Kidney epithelial cell (primary cell): ENCODE results near the gene IQGAP1. TPM values are rescaled to one million over a fixed set of nuclear protein-coding genes. Genes with fewer than 3 reads are reported as not detected.

Experiments
- DNase-seq: peaks from one replicate; pipeline ENCODE4 v3.0.0-alpha.2; 2010; ENCODE audit warnings: low read depth
- H3K27me3 ChIP-seq: 2 replicates; pipeline ENCODE4 v1.6.0; 2011; ENCODE audit warnings: low read length; ENCODE audit not compliant: control insufficient read depth, insufficient read depth
- H3K36me3 ChIP-seq: 2 replicates; pipeline ENCODE4 v1.5.1; 2011; ENCODE audit warnings: low read length; ENCODE audit not compliant: control insufficient read depth, insufficient read depth
- H3K4me3 ChIP-seq: 2 replicates; pipeline ENCODE4 v1.5.1; 2011; ENCODE audit warnings: low read depth, mild to moderate bottlenecking, control low read depth, low read length
- total RNA-seq: library from RNA; depleted of rRNA; stranded (reverse); fragments of >200 nt; gene quantifications from 2 replicates; pipeline ENCODE4 v1.2.3, GENCODE V29; 2015
- TF ChIP-seq, protein P1 (sequence below): IDR thresholded peaks from 2 replicates; pipeline ENCODE4 v1.5.1; 2011; ENCODE audit warnings: mild to moderate bottlenecking, moderate library complexity, low read length, control low read depth, inconsistent platforms; ENCODE audit not compliant: insufficient read depth, poor library complexity, severe bottlenecking

The IQGAP1 gene
- total RNA-seq, 1 donor from 2014 or later, result 197 TPM

DNA sequence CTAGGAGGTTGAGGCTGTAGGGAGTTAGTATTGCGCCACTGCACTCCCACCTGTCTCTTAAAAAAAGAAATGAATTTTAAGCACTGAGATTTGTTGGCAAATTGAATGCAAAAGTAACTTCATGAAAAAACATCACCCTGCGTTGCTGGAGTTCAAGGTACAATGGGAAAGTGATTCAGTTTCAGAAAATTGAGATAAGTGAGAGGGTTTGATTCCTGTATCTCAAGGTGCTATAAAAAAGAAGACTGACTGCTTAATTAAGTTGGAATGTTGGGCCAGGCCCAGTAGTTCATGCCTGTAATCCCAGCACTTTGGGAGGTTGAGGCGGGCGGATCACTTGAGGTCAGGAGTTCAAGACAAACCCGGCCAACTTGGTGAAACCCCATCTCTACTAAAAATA lies 39.1 kb downstream of the IQGAP1 start:
- no peak overlapping the region for H3K4me3 ChIP-seq
- DNase-seq, result no peak
- TF ChIP-seq, protein P1, sequence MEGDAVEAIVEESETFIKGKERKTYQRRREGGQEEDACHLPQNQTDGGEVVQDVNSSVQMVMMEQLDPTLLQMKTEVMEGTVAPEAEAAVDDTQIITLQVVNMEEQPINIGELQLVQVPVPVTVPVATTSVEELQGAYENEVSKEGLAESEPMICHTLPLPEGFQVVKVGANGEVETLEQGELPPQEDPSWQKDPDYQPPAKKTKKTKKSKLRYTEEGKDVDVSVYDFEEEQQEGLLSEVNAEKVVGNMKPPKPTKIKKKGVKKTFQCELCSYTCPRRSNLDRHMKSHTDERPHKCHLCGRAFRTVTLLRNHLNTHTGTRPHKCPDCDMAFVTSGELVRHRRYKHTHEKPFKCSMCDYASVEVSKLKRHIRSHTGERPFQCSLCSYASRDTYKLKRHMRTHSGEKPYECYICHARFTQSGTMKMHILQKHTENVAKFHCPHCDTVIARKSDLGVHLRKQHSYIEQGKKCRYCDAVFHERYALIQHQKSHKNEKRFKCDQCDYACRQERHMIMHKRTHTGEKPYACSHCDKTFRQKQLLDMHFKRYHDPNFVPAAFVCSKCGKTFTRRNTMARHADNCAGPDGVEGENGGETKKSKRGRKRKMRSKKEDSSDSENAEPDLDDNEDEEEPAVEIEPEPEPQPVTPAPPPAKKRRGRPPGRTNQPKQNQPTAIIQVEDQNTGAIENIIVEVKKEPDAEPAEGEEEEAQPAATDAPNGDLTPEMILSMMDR, result no peak
- H3K36me3 ChIP-seq, result no peaks in the 10 kb centered on the region
- no peaks in the 10 kb centered on the region for H3K27me3 ChIP-seq

DNA sequence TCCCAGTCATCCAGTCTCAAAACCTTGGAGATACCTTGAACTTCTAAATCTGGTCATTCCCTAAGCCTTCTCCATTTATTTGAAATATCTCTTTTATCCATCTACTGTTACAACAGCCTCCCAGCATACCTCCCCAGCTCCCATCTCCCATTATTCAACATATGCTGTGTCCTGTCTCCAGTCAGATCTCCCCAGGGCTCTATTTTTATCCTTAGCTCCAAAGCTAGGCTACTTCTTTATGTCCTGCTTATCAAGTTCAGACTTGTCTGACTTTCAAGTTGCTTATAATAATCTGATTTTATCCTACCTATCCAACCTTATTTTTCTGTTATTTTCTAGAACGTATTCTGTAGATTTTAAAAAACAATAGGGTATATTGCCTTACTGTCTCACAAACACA lies 44.2 kb downstream of the IQGAP1 start:
- TF ChIP-seq, protein P1, result no peak
- Histone ChIP-seq H3K36me3 (no peaks in the 10 kb centered on the region), H3K4me3 (no peak overlapping the region), H3K27me3 (no peaks in the 10 kb centered on the region)
- no peak for DNase-seq

DNA sequence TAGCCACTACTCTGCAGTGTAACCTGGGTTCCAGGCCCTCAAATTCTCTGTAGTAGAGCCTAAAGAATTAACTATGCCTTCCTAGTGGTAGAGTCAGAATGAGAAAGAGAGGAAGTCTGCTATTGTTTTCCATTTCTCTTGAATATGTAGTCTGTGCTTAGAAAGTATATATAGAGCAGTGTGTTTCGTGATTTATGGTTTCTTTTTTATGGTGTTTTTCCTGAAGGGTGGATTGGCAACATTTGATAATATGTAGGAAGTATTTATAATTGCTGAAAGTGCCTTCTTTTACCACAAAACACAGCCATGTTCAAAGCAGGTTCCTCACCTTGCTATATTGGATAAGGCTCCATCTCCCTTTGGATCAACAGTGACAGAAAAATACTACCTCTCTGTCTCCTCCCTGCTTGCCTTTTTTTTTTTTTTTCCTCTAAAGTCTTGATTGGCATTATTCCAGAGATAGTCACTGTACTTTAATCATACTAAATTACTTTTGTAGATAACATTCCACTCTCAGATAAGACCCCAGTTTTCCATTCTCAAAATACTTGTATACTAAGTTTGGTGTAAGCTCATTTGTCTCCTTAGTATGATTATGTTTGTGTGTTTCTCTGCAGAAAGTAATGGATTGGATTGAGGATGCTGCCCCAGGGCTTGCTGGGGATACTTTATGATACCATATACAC lies 47.8 kb downstream of the IQGAP1 start:
- TF ChIP-seq, protein P1, result no peak
- H3K4me3 ChIP-seq, result no peak overlapping the region
- H3K27me3 ChIP-seq, result no peaks in the 10 kb centered on the region
- H3K36me3 ChIP-seq, result no peaks in the 10 kb centered on the region
- DNase-seq, result no peak

DNA sequence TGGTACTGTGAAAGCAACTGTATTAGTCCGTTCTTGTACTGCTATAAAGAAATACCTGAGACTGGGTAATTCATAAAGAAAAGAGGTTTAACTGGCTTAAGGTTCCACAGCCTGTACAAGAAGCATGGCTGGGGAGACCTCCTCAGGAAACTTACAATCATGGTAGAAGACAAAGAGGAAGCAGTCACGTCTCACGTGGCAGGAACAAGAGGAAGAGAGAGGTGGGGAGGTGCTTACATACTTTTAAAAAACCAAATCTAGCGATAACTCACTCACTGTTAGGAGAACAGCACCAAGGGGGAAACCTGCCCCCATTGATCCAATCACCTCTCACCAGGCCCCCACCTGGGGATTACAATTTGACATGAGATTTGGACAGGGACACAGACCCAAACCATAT lies 48.9 kb downstream of the IQGAP1 start:
- no peak for DNase-seq
- Histone ChIP-seq H3K4me3 (no peak overlapping the region), H3K36me3 (no peaks in the 10 kb centered on the region), H3K27me3 (no peaks in the 10 kb centered on the region)
- TF ChIP-seq, protein P1, result no peak

DNA sequence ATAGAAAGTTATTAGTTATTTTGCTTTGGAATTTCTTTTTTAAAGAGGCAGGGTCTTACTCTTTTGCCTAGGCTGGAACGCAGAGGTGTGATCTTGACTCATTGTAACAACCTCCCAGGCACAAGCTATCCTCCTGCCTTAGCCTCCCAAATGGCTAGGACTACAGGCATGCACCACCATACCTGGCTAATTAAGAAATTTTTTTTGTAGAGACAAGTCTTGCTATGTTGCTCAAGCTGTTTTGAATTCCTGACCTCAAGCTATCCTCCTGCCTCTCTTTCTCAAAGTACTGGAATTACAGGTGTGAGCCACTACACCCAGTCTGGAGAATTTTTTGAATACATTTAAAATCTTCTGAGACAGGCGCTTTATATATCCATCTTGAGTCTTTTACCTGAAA lies 49.5 kb downstream of the IQGAP1 start:
- H3K4me3 ChIP-seq, result no peak overlapping the region
- no peak for DNase-seq
- H3K27me3 ChIP-seq, result no peaks in the 10 kb centered on the region
- no peaks in the 10 kb centered on the region for H3K36me3 ChIP-seq
- TF ChIP-seq, protein P1, result no peak

DNA sequence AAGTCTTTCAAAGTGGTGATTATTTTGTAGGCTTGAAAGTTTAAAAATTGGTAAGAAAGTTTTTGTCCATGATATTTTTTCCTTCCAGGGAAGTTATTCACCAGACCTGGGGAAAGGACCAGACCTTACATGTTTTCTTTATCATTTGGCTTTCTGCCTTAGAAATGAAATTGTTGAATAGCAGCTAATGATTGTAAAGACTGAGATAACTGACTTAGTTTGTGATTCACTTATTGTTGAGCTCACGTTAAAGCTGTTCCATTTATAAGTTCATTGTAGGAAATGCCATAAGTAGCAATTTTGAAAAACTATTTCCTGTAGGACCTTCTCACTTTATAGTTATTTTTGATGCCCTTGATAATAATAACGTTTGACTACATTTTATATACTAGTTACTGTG lies 51.9 kb downstream of the IQGAP1 start:
- H3K36me3 ChIP-seq, result peaks cover 2% of the 10 kb centered on the region
- TF ChIP-seq, protein P1, result no peak
- H3K27me3 ChIP-seq, result no peaks in the 10 kb centered on the region
- H3K4me3 ChIP-seq, result no peak overlapping the region
- no peak for DNase-seq
